CD14-positive monocyte (primary cell): ENCODE measurements around the gene ENKUR. TPM values are rescaled to one million over a fixed set of nuclear protein-coding genes. Genes with fewer than 3 reads are reported as not detected.

Experiments used
- DNase-seq, 3 donors: peaks; one replicate each; pipeline ENCODE4 v3.0.0-alpha.2; 2011 to 2022
- H2AFZ ChIP-seq: 2 replicates; pipeline ENCODE4 v1.6.0; 2012; ENCODE audit warnings: mild to moderate bottlenecking, low read depth, low read length, inconsistent platforms; ENCODE audit not compliant: insufficient read depth, poor library complexity, severe bottlenecking
- H3K27ac ChIP-seq, 2 donors: 1 replicate in 1 of 2; 2 replicates in 1 of 2; pipeline ENCODE4 v1.5.1; 2012 to 2013; ENCODE audit warnings: low read length in 2 of 2, control low read depth in 1 of 2, inconsistent platforms in 1 of 2, low read depth in 1 of 2, mild to moderate bottlenecking in 1 of 2
- H3K27me3 ChIP-seq, 2 donors: one replicate each; pipeline versions ENCODE4 v1.6.0 to v1.6.1; 2011 to 2013; ENCODE audit warnings: low read length in 2 of 2; ENCODE audit not compliant: control insufficient read depth in 2 of 2, insufficient read depth in 2 of 2
- H3K36me3 ChIP-seq, 2 donors: replicated peaks in 1 of 2; 1 replicate in 1 of 2; 2 replicates in 1 of 2; pipeline versions ENCODE4 v1.5.1 to v1.6.1; 2012 to 2013; ENCODE audit warnings: low read length in 2 of 2, control low read depth in 1 of 2, inconsistent platforms in 1 of 2, mild to moderate bottlenecking in 1 of 2; ENCODE audit not compliant: insufficient read depth in 2 of 2, control insufficient read depth in 1 of 2
- H3K4me1 ChIP-seq, 2 donors: 1 replicate in 1 of 2; 2 replicates in 1 of 2; pipeline versions ENCODE4 v1.5.1 to v1.6.1; 2012 to 2013; ENCODE audit warnings: low read length in 2 of 2, control low read depth in 1 of 2, inconsistent platforms in 1 of 2, mild to moderate bottlenecking in 1 of 2, moderate library complexity in 1 of 2; ENCODE audit not compliant: insufficient read depth in 2 of 2, control insufficient read depth in 1 of 2
- H3K4me2 ChIP-seq: replicated peaks from 2 replicates; pipeline ENCODE3; 2012; ENCODE audit warnings: low read length, moderate library complexity, mild to moderate bottlenecking; ENCODE audit not compliant: poor library complexity, severe bottlenecking; ENCODE audit errors: extremely low read depth
- H3K4me3 ChIP-seq, 3 experiments: fragments of 200-600 bp in 1 of 3; sonication (generic) in 1 of 3; replicated peaks in 1 of 3; 1 replicate in 2 of 3; 2 replicates in 1 of 3; pipeline ENCODE4 v1.5.1; 2011 to 2013; ENCODE audit warnings: low read length in 3 of 3, mild to moderate bottlenecking in 3 of 3, control low read depth in 2 of 3, low read depth in 2 of 3, inconsistent platforms in 1 of 3, moderate library complexity in 1 of 3
- H3K79me2 ChIP-seq: 2 replicates; pipeline ENCODE4 v1.6.0; 2012; ENCODE audit warnings: mild to moderate bottlenecking, control low read depth, inconsistent platforms, low read length, moderate library complexity; ENCODE audit not compliant: insufficient read depth
- H3K9ac ChIP-seq: 2 replicates; pipeline ENCODE4 v1.6.0; 2017; ENCODE audit warnings: low read length, mild to moderate bottlenecking; ENCODE audit not compliant: insufficient read depth, poor library complexity, severe bottlenecking
- H3K9me3 ChIP-seq, 2 donors: replicated peaks in 1 of 2; 1 replicate in 1 of 2; 2 replicates in 1 of 2; pipeline versions ENCODE4 v1.5.1 to v1.6.1; 2012 to 2013; ENCODE audit warnings: low read length in 2 of 2, control low read depth in 1 of 2; ENCODE audit not compliant: control insufficient read depth in 1 of 2, insufficient read depth in 1 of 2
- H4K20me1 ChIP-seq: 2 replicates; pipeline ENCODE4 v1.6.0; 2012; ENCODE audit warnings: mild to moderate bottlenecking, low read length, control low read depth, moderate library complexity; ENCODE audit not compliant: insufficient read depth
- H3K27ac Mint-ChIP-seq, 7 donors: one replicate each; pipeline ENCODE4 v1.8.0; 2020; ENCODE audit warnings: mild to moderate bottlenecking in 7 of 7, mixed read lengths in 7 of 7, moderate library complexity in 6 of 7, inconsistent platforms in 2 of 7
- H3K27me3 Mint-ChIP-seq, 3 donors: one replicate each; pipeline ENCODE4 v1.8.0; 2021 to 2022; ENCODE audit warnings: low read depth in 3 of 3, mild to moderate bottlenecking in 3 of 3, mixed read lengths in 3 of 3, moderate library complexity in 3 of 3, inconsistent platforms in 1 of 3
- H3K36me3 Mint-ChIP-seq, 2 donors: one replicate each; pipeline ENCODE4 v1.8.0; 2020; ENCODE audit warnings: mixed read lengths in 2 of 2, inconsistent platforms in 1 of 2, mild to moderate bottlenecking in 1 of 2
- H3K4me1 Mint-ChIP-seq: one replicate; pipeline ENCODE4 v1.8.0; 2020; ENCODE audit warnings: mild to moderate bottlenecking, mixed read lengths
- H3K4me3 Mint-ChIP-seq, 2 donors: one replicate each; pipeline ENCODE4 v1.8.0; 2020; ENCODE audit warnings: mild to moderate bottlenecking in 2 of 2, mixed read lengths in 2 of 2, moderate library complexity in 1 of 2
- H3K9me3 Mint-ChIP-seq, 7 donors: one replicate each; pipeline ENCODE4 v1.8.0; 2020 to 2022; ENCODE audit warnings: mixed read lengths in 7 of 7, mild to moderate bottlenecking in 6 of 7, moderate library complexity in 6 of 7, inconsistent platforms in 2 of 7
- CTCF ChIP-seq: fragments of 200-600 bp; IDR thresholded peaks from one replicate; pipeline ENCODE4 v1.8.0; 2022; ENCODE audit warnings: antibody characterized with exemption, mild to moderate bottlenecking
- WGBS: methylation state at CpG from one replicate; pipeline ENCODE4 v1.1.5; 2013; ENCODE audit warnings: missing lambda C conversion rate; ENCODE audit not compliant: insufficient coverage; 5-methylcytosine and 5-hydroxymethylcytosine counted together
- intact Hi-C, 2 donors: fragments of 100-400 bp; cut with micrococcal nuclease; formaldehyde crosslinking; loops; one replicate each; pipeline versions ENCODE4 v1.15.0 to v1.15.1; 2023
- polyA plus RNA-seq, 3 donors: library from polyadenylated mRNA; depleted of rRNA in 1 of 3; unstranded in 2 of 3; stranded (reverse) in 1 of 3; fragments of 300-500 nt in 2 of 3; fragments of >200 nt in 1 of 3; fragmentation: Illumina TruSeq in 2 of 3; gene quantifications; 1 replicate in 2 of 3; 2 replicates in 1 of 3; pipeline ENCODE4 v1.2.3, GENCODE V29; 2012 to 2021

The ENKUR gene
- polyA plus RNA-seq, 3 donors: 0.16 TPM; not detected in 2

GRCh38 chr10:25048450-25048849 is 32.5 kb upstream of the ENKUR start:
- Histone ChIP-seq H3K79me2 (no peaks in the 10 kb centered on the region), H3K4me3 (no peak overlapping the region), H3K36me3 (no peaks in the 10 kb centered on the region), H2AFZ (no peak overlapping the region), H3K27ac (no peak overlapping the region), H3K9me3 (no peaks in the 10 kb centered on the region), H3K27me3 (peaks cover 0 to 3% of the 10 kb centered on the region in 2 donors), H3K4me1 (no peaks in the 10 kb centered on the region), H4K20me1 (no peaks in the 10 kb centered on the region), H3K9ac (no peak overlapping the region), H3K4me2 (no peak overlapping the region)
- Mint-ChIP-seq H3K4me1 (no peaks in the 10 kb centered on the region), H3K27me3 (peaks cover 0 to 6% (median 1%) of the 10 kb centered on the region in 3 donors), H3K27ac (peak overlapping the region in 1 of 7 donors; percentile 26), H3K4me3 (no peak overlapping the region), H3K9me3 (peaks cover 0 to 5% (median 2%) of the 10 kb centered on the region in 7 donors), H3K36me3 (no peaks in the 10 kb centered on the region)
- intact Hi-C loops: no loop called here
- DNase-seq: no peak
- no peak for TF ChIP-seq CTCF
- WGBS: 82% methylated on average over 3 of the region's 5 CpGs

DNA sequence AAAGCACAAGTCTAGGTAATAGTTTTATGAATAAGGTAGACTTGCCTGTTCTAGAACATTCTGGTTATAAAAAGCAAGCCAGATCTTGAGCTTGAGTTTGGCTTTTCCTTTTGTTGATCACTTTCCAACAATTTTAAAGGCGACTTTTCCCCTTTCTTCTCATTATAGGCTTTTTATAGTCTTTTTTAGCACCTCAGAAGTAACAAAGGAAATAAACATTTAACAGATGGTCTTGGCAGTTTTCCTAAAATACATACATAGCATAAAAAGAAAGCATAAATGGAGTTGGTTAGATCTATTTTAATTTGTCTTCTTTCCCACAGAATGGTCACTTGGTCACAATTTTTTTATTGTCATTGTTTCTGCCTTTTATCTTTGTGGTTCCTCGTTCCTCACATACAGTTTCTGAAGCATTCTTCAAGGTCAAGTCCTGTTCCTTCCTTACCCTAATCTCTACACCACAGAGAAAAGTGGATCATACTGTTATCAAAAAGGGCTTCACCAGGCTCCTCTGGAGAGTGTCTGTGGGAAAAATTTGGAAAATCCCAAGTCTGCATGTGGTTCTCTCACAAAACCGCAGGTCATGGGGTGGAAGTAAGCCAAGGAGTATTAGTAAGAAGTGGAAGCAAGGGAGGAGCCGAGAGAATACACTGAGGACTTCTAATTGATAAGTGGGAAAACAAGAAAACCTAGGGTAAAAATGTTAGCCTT is 31.8 kb upstream of the ENKUR start:
- Histone ChIP-seq H3K9ac (no peak overlapping the region), H3K4me2 (no peak overlapping the region), H3K4me1 (no peaks in the 10 kb centered on the region), H3K27ac (no peak overlapping the region), H3K36me3 (no peaks in the 10 kb centered on the region), H4K20me1 (no peaks in the 10 kb centered on the region), H3K27me3 (peaks cover 0 to 3% of the 10 kb centered on the region in 2 donors), H2AFZ (no peak overlapping the region), H3K4me3 (no peak overlapping the region), H3K9me3 (no peaks in the 10 kb centered on the region), H3K79me2 (no peaks in the 10 kb centered on the region)
- Mint-ChIP-seq H3K36me3 (no peaks in the 10 kb centered on the region), H3K4me1 (no peaks in the 10 kb centered on the region), H3K9me3 (peaks cover 0 to 5% (median 2%) of the 10 kb centered on the region in 7 donors), H3K27ac (no peak overlapping the region), H3K27me3 (peaks cover 0 to 6% (median 1%) of the 10 kb centered on the region in 3 donors), H3K4me3 (no peak overlapping the region)
- TF ChIP-seq CTCF: no peak
- 53% methylated on average over 2 of the region's 4 CpGs for WGBS
- intact Hi-C loops: no loop called here
- DNase-seq: no peak
